Measurements from ENCODE around the gene ADAMTS17.
A peak's percentile ranks its signal among the peaks of the same experiment; 100 is the strongest.
"Not testable (repeated sequence)": the region's sequence is repeated elsewhere in the genome, so short reads cannot be mapped to it uniquely, and the experiment has no call there.

The ADAMTS17 gene

DNA sequence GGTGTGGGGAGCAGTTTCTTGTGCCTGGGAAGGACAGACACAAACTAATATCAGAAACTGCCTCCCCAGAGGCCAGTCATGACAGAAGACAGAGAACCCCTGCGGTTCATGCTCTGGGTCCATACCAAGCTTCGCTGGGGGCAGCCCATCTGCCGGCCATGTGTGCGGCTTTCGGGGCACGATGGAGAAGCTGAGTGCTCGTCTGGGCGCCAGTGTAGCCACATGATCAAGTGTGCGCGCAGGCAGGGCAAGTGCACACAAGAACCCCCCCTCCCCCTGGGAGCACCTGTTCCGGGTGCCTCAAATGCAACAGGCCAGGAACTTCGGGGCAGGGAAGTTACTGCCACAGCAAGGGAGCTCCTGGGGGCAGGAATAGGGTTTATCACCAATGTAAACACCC lies 1.8 kb downstream of the ADAMTS17 start:
- no peak for DNase-seq

DNA sequence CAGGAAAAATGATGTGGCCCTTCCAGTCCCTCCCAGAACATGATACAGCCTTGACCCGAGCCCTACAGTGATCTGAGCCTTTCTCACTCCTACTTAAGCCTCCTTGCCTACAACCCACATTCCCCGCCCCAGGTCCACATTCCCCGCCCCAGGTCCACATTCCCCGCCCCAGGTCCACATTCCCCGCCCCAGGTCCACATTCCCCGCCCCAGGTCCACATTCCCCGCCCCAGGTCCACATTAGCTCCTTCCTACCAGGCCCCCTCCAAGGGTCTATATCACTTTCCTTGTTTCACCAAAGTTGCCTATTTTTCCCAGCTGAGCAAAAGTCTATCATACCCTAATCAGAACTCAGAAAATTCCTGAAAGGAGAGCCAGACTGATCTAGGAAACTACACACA lies 2.3 kb downstream of the ADAMTS17 start:
- not testable (repeated sequence) for DNase-seq

DNA sequence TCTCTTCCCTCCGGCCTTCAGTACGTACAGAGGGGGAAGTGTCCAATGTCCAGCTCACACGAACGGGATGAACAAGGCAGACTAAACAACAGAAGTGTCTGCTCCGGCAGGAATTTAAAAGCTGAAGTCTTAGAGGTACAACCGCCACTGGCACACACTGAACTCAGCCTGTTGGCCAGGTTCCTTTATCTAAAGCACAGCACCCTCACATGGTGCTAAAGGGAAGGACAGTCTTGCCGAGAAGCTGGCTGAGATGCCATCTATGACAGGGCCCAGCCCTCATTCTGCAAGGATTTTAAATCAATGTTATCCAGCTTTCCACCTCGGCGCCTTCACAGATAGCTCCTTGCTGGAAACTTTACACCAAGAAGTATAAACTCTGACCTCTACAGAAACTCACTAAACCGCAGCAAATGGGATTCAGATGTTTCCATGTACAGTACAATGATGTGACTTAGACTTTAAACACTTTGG lies 2.8 kb downstream of the ADAMTS17 start:
- peak; percentile 39 for DNase-seq

DNA sequence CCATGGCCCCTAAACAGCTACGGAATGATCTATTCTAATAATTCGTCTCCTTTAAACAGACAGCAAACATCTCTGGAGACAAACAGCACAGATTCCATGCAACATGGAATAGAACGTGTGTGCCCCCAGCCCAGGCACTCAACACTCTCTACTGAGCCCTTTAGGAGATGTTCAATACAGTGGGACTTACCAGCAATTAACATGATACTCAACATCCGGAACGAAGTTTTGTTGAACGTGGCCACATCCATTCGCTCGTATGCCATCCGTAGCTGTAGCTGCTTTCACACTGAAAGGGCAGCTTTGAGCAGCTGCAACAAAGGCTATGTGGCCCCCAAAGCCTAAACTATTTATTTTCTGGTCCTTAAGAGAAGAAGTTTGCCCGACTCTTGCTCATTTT lies 3.5 kb downstream of the ADAMTS17 start:
- no peak for DNase-seq

DNA sequence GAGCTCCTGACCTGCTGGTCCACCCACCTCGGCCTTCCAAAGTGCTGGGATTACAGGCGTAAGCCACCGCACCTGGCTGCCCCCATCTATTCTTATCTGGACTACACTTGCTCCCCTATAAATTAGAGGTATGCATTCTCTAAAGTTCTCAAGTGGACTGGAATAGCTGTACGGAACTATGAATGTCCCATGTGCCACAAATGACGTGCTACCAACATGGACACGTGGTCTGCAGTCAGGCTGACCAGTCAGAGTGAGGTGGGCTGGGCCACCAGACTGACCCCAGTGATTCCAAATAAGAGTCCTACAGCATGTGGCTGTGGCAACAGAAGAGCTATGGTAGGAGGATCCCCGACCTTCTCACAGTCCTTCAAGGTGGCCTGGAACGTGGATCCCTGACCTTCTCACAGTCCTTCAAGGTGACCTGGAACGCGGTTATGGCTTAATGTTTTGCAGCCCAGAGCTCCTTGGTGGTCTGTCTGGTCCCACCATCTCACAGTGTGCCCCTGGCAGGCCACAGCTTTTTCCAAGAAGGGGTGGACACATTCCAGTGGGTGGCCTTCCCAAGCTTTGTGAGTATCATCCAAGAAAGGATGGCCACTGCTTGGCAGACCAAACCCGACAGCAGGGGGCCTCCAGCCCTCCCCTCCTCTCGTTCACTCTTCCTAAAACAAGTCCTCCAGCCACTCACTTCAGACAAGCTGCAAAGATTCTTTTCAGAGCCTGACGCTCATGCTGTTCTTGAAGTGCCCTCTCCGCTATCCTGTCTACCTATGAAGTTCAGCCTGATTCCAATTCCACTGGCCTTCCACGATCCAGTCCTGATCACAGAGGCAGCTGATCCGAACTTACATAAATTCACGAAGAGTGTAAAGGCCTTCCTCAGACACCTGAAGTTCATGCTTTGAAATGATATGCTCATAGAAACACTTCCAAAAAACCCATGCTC lies 4.4 kb downstream of the ADAMTS17 start:
- DNase-seq: no peak

DNA sequence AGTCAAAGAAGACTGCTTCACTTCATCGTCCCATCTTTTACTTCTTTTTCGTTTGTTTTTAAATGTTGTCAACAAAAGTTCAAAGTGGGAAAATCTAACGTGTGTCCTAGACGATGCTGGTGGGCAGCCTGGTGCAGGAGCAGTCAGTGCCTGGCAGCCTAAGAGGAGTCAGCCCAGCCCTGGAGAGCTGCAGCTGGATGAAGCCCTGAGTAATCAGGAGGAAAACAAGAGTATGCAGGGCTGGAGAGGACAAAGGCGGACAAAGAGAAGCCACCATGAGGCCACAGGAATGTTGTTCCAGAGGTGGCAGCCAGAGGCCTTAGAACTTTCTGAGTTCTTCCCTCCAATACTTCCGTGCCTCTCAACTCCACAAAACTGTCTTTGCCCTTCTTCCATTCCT lies 5.7 kb downstream of the ADAMTS17 start:
- DNase-seq: no peak

DNA sequence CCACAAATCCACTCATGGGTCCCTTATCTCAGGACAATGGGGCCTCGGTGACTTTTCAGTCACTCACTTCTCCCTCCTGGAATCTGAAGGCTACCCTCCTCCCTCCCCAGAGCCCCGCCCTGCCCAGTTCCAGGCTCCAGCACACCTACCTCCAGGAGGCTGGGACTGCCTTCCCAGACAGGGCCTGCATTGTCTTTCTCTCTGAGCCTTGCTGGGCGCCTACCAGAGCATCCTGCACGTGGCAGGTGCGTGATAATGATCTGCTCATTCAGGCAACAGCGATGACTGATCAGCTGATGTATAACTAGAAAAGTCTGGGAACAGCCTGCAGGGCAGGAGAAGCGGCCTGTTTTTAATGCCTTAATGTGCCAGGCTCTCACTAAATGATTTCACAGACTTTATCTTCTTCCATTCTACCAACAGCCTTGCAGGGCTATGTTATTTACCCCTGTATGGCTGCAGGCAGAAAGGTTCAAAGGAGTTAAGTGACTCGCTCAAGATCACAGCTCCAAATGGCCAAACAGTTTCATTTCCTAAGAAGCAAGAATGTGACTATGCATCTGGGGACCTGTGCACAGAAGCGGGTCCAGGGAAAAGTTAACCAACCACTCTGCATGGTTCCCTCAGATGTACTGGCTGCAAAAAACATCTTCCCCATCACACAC lies 6.3 kb downstream of the ADAMTS17 start:
- DNase-seq: no peak

DNA sequence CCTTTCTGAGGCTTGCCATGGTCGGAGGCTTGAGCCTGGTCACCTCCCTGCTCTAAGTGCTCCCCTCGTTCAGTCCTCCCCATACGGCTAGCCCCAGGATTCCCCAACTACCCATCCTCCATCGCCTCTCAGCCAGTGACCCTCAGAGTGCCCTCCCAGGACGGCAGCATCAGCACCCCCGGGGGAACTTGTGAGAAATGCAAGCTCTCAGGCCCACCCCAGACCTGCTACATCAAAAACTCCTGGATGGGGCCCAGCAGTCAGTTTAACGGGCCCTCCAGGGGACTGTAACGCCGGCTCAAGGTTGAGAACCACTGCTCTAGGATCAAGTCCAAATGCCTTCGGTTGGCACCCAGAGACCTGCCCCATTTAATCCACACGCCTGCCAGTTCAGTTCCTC lies 6.9 kb downstream of the ADAMTS17 start:
- DNase-seq: no peak

DNA sequence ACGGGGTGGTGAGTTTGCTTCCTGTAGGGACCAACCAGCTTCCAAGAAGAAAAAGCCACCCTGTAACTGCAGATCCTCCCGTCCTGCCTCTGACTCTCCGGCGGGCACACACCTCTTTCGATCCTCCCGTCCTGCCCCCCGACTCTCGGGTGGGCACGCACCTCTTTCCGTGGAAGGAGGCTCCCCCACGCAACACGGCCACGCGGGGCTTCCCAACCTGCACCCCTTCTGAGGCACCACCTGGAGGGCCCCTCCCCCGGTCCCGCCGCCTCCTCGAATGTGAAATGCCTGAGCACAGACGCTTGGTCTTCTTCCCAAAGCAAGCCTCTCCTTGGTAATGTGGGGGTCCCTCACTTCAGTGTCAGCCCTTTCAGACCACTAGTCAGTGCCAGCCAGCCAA lies 7.3 kb downstream of the ADAMTS17 start:
- no peak for DNase-seq

DNA sequence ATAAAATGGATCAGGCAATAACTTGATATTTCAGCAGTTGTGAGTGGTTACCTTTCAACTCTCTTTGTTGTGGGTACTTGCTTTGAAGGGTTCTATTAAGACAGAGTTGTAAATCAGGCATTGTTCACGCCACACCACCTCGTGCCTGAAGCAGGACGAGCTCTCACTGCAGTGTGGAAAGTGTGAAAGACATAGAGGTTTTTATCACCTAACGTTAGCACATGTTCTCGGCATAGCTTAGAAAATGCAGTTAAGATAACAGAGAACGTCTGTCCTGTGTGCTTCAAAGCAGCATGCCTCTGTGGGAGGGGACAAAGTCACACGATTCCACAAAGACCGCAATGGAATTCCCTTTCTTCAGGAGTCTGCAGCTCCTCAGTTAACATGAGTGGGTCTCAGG lies 7.8 kb downstream of the ADAMTS17 start:
- no peak for DNase-seq

DNA sequence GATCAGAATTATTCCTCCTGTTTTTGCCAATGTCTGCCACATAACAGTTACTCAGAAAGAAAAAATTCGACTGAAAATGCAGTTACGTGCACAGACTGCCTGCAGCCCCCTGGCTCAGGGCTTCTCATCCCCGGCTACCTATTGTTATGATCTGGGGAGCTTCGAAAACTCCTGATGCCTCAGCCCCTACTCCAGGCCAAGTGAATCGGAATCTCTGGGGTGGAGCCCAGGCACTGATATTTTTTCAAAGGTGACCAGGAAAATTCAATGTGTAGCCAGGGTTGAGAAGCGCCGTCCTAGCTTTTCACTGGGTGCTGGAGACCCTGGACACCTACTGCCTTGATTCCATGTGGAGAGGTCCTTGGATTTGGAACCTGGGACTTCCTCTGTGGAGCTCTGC lies 8.5 kb downstream of the ADAMTS17 start:
- no peak for DNase-seq

DNA sequence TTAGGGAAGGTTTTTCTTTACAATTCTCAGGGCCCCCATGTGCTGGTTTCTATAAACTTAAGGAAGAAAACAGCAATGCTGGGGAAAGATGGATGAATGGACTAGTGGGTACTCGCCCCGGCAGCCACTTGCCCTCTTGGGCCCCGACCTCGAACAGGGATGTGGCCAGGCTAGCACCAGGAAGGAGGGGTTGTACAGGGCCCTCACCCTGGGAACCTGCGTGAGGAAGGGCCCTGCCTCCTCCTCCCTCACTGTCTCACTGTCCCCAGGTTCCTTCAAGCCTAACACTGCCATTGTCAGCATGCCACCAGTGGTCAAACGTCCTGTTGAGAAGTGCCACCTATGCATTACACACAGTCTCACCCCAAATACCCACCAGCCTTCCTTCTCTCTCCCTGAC lies 9.1 kb downstream of the ADAMTS17 start:
- DNase-seq: no peak

DNA sequence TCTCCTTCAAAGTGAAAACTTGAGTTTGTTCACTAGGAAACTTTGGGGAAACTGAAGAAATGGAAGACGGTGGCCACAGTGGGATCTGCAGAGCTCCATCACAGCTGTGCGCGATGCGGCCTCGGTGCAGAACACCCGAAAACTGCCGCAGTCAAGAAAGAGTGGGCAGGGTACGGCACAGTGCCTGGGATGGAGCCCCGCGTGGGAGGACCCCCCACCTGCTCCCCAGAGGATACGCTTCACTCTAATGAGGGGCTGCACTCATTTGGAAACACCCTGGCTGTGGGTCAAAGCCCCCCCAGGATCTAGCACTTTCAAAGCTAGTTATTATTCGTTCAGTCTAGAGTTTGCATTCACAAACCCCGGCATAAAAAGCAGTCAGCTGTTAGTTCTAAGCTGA lies 9.5 kb downstream of the ADAMTS17 start:
- no peak for DNase-seq

DNA sequence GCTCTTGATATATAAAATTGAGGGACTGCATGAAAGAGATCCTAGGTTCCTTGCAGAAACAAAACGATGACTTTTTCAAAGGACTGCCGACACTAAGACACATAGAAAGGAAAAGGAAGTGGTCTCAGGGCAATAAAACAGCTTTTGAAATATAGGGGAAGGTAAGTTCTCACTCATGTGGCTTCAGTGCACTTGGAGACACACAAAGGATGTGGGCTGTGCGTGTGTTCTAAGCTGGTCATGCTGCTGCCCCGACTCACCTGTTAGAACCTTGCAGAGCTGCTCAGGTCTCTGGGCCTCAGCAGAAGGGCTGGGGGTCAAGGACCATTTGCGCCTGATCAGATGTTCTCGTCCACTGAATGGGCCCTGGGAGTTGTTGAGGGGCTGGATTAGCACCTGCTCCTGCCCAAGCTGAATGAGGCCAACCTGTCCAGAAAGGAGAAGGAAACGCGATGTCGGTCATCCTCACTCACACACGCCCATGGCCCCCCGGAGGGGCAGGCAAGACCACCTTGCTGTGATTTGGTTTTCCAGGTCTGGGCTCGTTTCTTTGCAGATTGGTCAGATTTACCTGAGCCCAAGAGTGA lies 11.1 kb downstream of the ADAMTS17 start:
- no peak for DNase-seq

DNA sequence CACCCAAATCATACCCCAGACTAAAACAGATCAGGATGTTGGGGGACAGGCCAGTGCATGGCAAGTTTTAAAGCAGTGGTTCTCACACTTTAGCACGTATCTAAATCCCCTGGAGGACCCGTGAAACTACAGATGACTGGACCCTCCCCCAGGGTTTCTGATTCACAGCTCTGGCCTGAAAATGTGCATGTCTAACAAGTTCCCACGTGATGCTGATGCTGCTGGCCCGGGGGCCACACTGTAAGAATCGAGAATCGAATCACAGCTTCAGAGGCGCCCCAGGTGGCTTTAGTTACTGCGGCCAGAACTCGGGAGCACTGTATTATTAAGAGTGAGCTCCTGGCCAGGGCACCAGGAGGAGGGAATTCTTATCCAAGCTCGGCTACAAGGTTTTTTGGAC lies 11.6 kb downstream of the ADAMTS17 start:
- no peak for DNase-seq

DNA sequence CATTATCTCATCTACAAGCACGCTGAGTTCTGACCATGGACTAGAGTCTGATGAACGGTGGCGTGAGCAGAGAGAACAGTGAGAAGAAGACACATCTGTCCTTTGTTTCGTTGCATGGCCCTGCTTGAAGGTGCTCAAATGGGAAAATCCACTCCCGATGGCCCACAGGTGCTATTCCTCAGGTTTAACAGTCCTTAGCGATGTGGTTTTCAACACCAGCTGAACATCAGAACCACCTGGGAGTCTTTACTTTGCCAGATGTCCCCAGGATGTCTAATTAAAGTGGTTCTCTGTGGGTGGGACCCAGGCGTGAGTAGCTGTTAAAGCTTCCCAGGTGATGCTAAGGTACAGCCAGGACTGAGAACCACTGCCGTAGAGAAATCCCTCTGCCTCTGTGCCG lies 13.0 kb downstream of the ADAMTS17 start:
- DNase-seq: no peak

DNA sequence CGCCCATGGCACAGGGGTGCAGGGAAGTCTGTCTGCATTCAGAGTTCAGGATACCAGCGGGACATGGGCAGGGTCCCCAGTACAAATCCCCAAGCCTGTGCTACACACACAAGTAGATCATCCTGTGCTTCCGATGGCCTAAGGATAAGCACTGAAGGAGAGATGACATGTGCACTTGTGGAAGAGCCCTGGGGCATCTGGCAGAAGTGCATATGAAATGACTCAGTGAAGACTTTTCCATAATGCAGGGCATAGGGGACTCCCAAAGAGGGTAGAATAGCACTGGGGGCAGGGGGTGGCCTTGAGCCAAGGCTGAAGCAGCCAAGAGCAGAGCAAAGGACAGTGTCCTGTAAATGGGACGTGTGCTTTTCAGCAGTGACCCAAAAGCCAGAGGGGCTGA lies 22.9 kb downstream of the ADAMTS17 start:
- no peak for DNase-seq

DNA sequence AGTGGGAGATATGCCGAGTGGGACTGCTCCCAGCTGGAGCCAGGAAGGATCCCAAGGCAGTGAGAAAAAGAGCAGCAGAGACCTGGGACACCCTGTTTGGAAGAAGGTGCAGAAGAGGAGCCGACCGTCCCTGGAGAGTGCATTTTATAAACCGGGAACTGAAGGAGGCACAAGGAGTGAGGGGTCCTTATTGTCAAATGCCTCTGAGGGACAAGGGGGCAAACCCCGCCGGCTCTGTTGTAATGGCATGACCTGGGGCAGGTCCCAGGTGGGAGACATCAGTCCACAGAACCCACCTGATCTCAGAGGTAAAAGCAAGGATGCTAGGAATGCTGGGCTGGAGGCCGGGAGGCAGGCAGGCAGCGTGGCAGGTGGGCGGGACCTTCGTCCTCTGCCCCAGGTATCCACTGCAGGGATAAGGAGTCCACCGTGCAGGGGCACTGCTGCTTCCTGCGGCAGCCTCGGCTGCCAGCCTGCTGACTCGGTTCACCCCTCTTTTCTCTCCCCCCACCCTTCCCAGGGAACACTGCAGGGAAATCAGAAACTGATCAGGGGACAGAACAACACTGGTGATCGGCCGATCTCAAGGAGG lies 26.9 kb downstream of the ADAMTS17 start:
- no peak for DNase-seq

DNA sequence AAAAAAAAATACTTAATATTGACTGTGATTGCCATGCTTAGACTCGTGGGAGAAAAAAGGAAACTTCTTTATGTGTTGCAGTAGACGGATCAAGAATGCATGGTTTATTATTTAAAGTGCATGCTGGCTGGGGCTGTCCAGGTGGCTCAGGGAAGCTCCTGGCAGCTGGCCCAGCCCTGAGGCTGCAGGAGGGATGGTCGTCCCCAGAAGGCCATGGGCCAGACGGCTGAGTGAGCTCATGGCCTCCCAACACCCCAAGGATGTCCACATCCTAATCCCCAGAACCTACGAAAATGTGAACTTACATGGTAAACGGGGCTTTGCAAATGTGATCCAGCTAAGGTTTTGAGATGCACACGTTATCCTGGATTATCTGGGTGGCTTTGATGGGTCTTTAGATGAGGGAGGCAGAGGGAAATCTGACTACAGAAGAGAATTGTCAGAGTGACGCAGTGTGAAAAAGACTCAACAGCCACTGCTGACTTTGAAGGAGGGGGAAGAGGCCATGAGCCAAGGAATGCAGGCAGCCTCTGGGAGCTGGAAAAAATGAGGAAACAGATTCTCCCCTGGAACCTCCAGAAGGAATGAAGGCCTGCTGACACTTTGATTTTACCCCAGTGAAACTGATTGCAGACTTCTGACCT lies 29.8 kb downstream of the ADAMTS17 start:
- DNase-seq: no peak

DNA sequence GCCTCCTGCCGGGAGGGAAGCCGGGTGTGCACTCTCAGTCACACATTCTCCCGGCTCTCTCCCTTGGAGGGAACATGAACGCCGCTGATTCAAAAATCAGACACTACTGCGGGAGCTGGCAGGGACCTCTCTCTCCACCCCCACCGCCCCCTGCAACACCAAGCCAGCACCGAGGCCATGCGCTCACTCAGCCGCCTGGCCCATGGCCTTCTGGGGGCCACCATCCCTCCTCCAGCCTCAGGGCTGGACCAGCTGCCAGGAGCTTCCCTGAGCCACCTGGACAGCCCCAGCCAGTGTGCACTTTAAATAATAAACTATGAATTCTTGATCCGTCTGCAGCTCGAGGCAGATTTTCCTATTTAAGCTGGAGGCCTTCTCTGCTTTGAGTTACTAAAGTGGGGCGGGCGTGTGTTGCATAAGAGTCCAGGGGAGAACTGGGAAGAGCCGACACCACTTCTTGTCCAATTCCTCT lies 30.6 kb downstream of the ADAMTS17 start:
- no peak for DNase-seq

DNA sequence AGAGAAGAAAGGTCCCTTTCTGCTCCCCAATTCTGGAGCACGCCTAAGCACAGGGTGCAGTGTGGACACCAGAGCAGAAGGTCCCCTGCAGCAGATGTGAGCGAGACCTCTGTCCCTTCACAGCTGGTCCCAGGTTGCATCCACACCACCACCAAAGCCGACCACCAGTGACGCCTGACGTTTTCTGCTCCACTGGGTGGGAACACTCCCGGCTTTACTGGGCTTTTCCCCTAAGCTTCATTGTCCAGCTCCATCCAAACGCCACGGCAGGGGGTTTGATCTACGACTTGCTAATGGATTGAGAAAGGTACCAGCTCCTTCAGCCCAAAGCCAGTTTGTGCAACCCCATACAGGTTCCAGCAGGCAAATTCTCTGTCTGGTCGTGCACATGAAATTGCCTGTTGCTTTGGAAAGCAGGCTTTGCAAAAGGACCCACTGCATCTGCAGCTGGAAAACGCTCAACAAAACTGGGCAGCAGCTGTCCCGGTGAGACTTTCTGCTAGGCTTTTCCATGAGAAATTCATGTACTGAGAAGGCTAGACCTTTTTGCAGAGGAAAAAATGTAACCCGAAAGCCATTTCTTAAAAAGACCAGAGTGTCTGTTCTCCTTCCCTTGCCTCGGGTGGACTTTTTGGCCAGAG lies 31.1 kb downstream of the ADAMTS17 start:
- DNase-seq: no peak

DNA sequence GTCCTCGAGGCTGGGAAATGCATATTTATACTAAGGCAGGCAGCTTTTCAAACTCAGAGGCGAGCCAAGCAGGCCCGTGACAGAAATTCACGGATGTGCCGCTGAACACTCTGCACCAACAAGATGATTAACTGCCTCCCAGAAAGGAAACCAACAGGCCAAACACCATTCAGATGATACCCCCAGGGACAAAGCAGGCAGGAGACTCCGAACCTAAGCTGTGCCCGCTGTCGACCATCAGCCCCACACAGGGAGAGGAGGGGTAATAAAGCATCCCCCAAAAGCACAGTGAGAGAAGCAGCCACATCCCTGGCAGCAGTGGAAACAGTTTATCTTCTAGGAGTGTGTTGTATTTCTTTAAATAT lies 31.8 kb downstream of the ADAMTS17 start:
- no peak for DNase-seq
